PFSK-1 (cell line): ENCODE results near the gene EXTL1.

ENCODE experiments used
- FOXP2 ChIP-seq: optimal IDR thresholded peaks from 2 replicates; pipeline ENCODE3; 2011; ENCODE audit warnings: borderline replicate concordance, control low read depth, inconsistent platforms; ENCODE audit not compliant: insufficient read depth; ENCODE audit errors: extremely low read length, extremely low read depth
- POLR2AphosphoS5 ChIP-seq: IDR thresholded peaks from 2 replicates; pipeline ENCODE4 v1.6.1; 2012; ENCODE audit warnings: low read depth, mild to moderate bottlenecking, control low read depth, low read length, moderate library complexity

DNA sequence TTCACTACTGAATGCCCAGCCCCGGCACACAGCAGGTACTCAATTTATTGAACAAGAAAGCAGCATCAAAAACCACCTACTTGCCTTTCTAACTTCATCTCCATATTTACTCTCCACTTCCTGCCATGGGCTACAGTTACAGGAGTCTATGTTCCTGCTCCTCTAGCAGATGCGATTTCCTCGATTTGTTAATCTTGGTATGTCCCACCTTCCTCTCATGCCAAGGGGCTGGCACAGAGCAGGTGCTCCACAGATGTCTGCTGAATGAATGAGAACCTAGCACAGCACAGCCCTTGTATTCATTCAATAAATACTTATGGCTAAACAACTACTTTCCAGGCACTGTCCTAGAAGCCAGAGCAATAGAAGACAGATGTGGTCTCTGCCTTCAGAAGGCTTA is 35.9 kb upstream of the EXTL1 start:
- TF ChIP-seq FOXP2 (no peak), POLR2AphosphoS5 (no peak)
